Measurements from ENCODE around the gene PEX14.

Gene PEX14

DNA sequence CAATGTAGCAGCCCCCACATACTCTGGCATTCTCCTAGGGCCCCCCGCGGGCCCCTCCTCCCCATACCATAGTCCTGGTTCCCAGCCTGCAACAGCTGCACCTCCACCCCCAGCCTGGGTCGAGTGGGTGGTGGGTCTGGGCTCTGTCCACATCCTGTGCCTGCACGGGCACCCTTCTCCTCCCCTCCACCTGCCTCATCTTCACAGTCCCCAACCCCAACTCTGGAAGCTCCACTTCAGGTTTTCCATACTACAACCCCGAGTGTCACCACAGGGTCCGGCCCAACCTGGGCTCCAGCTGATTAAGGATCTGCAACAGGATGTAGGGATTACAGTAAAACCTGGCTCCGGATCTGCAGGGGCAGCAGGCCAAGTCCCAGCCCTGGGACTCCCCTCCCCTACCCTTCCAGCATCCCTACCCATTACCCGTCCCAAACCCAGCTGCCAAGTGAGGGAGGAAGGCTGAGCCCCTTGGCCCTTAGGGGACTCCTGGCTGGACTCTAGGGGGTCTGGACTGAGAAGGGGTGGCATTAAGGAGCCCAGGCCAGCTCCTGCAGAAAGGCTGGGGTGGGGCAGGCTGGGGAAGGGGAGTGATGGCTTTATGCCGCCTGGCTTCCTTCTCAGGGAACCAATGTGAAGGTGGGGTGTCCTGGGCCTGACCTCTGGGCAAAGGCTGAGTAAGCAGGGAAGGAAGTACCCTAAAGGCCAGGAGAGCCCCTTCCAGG is 204.9 kb downstream of the PEX14 start:
- DNase-seq (ENCODE audit: low read depth) = no peak
- H3K4me3 ChIP-seq (ENCODE audit: control insufficient read depth, low read depth, low read length) = no peak overlapping the region
- TF ChIP-seq, protein P1, sequence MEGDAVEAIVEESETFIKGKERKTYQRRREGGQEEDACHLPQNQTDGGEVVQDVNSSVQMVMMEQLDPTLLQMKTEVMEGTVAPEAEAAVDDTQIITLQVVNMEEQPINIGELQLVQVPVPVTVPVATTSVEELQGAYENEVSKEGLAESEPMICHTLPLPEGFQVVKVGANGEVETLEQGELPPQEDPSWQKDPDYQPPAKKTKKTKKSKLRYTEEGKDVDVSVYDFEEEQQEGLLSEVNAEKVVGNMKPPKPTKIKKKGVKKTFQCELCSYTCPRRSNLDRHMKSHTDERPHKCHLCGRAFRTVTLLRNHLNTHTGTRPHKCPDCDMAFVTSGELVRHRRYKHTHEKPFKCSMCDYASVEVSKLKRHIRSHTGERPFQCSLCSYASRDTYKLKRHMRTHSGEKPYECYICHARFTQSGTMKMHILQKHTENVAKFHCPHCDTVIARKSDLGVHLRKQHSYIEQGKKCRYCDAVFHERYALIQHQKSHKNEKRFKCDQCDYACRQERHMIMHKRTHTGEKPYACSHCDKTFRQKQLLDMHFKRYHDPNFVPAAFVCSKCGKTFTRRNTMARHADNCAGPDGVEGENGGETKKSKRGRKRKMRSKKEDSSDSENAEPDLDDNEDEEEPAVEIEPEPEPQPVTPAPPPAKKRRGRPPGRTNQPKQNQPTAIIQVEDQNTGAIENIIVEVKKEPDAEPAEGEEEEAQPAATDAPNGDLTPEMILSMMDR (IDR thresholded peaks at IDR 0.05; ENCODE audit: control insufficient read depth, insufficient read depth, low read depth, low read length, missing control alignments) = no peak

Data from AG09309 (cell line).